ENCODE data around the gene ASCL2.

Gene ASCL2

GRCh38 chr11:2270322-2271076, at the start of gene ASCL2:
ASCL2 (minus strand) TSS chr11:2270588; CDS start chr11:2270332, 256 bp downstream.
- DNase-seq = no peak

- no peak for DNase-seq
Observed at GRCh38 chr11:2319791-2320472, 49.5 kb upstream of the ASCL2 start.

- no peak for DNase-seq
Observed at GRCh38 chr11:2318707-2319106, 48.3 kb upstream of the ASCL2 start.

- no peak for DNase-seq
Observed at GRCh38 chr11:2318123-2318522, 47.7 kb upstream of the ASCL2 start.

GRCh38 chr11:2317354-2318050, 47.1 kb upstream of the ASCL2 start:
- no peak for DNase-seq

GRCh38 chr11:2316963-2317244, 46.5 kb upstream of the ASCL2 start:
- DNase-seq = no peak

GRCh38 chr11:2316169-2316962, 46.0 kb upstream of the ASCL2 start:
- DNase-seq = no peak

GRCh38 chr11:2315395-2316168, 45.2 kb upstream of the ASCL2 start:
- DNase-seq = no peak

- DNase-seq = peak; percentile 13
Observed at GRCh38 chr11:2314525-2315394, 44.4 kb upstream of the ASCL2 start.

GRCh38 chr11:2314136-2314524, 43.7 kb upstream of the ASCL2 start:
- DNase-seq = no peak

GRCh38 chr11:2313051-2313951, 42.9 kb upstream of the ASCL2 start:
- no peak for DNase-seq

- DNase-seq = no peak
Observed at GRCh38 chr11:2312232-2313042, 42.0 kb upstream of the ASCL2 start.

- DNase-seq = no peak
Observed at GRCh38 chr11:2311353-2312133, 41.2 kb upstream of the ASCL2 start.

GRCh38 chr11:2310786-2311352, 40.5 kb upstream of the ASCL2 start:
- no peak for DNase-seq

GRCh38 chr11:2310073-2310785, 39.8 kb upstream of the ASCL2 start:
- DNase-seq = no peak

GRCh38 chr11:2309251-2310072, 39.1 kb upstream of the ASCL2 start:
- DNase-seq = no peak

- DNase-seq = no peak
Observed at GRCh38 chr11:2308713-2309112, 38.3 kb upstream of the ASCL2 start.
